Nephron progenitor cell (in vitro differentiated cells): ENCODE data around the gene GLRX5.

Experiments
- DNase-seq: peaks from one replicate; pipeline ENCODE4 v3.0.0; 2021
- H3K27ac Mint-ChIP-seq: 2 replicates; pipeline ENCODE4 v1.8.0; 2021; ENCODE audit warnings: mild to moderate bottlenecking, moderate library complexity, mixed read lengths
- H3K27me3 Mint-ChIP-seq: 2 replicates; pipeline ENCODE4 v1.8.0; 2021; ENCODE audit warnings: mild to moderate bottlenecking, low read depth, mixed read lengths; ENCODE audit not compliant: poor library complexity
- H3K36me3 Mint-ChIP-seq: 2 replicates; pipeline ENCODE4 v1.8.0; 2021; ENCODE audit warnings: low read depth, mixed read lengths
- H3K4me1 Mint-ChIP-seq: 2 replicates; pipeline ENCODE4 v1.8.0; 2021; ENCODE audit warnings: mixed read lengths
- H3K4me3 Mint-ChIP-seq: 2 replicates; pipeline ENCODE4 v1.8.0; 2021; ENCODE audit warnings: mild to moderate bottlenecking, moderate library complexity, mixed read lengths
- H3K9me3 Mint-ChIP-seq: 2 replicates; pipeline ENCODE4 v1.8.0; 2021; ENCODE audit warnings: mild to moderate bottlenecking, moderate library complexity, mixed read lengths
- TF ChIP-seq, protein P1 (sequence below): fragments of 200-600 bp; sonication (generic); IDR thresholded peaks from 2 replicates; pipeline ENCODE4 v1.5.0; 2021; ENCODE audit warnings: antibody characterized with exemption

The GLRX5 gene

GRCh38 chr14:95518045-95518751, 16.7 kb upstream of the GLRX5 start:
- Mint-ChIP-seq H3K4me3 (no peak overlapping the region), H3K27me3 (peaks cover 60% of the 10 kb centered on the region), H3K9me3 (no peaks in the 10 kb centered on the region), H3K27ac (no peak overlapping the region), H3K4me1 (peaks cover 21% of the 10 kb centered on the region), H3K36me3 (no peaks in the 10 kb centered on the region)
- DNase-seq: no peak
- TF ChIP-seq, protein P1, sequence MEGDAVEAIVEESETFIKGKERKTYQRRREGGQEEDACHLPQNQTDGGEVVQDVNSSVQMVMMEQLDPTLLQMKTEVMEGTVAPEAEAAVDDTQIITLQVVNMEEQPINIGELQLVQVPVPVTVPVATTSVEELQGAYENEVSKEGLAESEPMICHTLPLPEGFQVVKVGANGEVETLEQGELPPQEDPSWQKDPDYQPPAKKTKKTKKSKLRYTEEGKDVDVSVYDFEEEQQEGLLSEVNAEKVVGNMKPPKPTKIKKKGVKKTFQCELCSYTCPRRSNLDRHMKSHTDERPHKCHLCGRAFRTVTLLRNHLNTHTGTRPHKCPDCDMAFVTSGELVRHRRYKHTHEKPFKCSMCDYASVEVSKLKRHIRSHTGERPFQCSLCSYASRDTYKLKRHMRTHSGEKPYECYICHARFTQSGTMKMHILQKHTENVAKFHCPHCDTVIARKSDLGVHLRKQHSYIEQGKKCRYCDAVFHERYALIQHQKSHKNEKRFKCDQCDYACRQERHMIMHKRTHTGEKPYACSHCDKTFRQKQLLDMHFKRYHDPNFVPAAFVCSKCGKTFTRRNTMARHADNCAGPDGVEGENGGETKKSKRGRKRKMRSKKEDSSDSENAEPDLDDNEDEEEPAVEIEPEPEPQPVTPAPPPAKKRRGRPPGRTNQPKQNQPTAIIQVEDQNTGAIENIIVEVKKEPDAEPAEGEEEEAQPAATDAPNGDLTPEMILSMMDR: no peak

GRCh38 chr14:95519699-95520098, 15.2 kb upstream of the GLRX5 start:
- peaks cover 27% of the 10 kb centered on the region for H3K4me1 Mint-ChIP-seq
- H3K27ac Mint-ChIP-seq: no peak overlapping the region
- peaks cover 56% of the 10 kb centered on the region for H3K27me3 Mint-ChIP-seq
- H3K36me3 Mint-ChIP-seq: no peaks in the 10 kb centered on the region
- DNase-seq: no peak
- TF ChIP-seq, protein P1: no peak
- no peaks in the 10 kb centered on the region for H3K9me3 Mint-ChIP-seq
- no peak overlapping the region for H3K4me3 Mint-ChIP-seq

DNA sequence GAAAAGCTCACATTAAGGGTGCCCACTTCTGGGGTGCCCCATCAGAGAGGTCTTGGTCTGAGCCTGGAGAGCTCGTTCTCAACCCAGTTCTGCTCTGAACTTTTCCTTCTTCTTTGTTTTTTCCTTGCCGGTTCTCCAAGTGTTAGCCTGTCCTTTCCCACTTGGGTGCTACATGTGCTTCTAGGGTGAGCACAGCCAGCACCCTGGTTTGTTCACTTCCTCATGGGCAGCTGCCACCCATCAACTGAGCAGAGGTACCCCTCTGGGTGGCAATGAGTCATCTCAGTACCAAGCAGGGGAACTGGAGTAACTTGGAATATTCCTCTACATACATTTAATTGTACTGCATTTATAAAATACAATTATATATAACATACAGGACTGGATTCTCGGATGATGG, 14.5 kb upstream of the GLRX5 start:
- Mint-ChIP-seq H3K27me3 (peaks cover 53% of the 10 kb centered on the region), H3K4me3 (no peak overlapping the region), H3K27ac (no peak overlapping the region), H3K9me3 (no peaks in the 10 kb centered on the region), H3K36me3 (no peaks in the 10 kb centered on the region), H3K4me1 (peaks cover 22% of the 10 kb centered on the region)
- TF ChIP-seq, protein P1: no peak
- DNase-seq: no peak

DNA sequence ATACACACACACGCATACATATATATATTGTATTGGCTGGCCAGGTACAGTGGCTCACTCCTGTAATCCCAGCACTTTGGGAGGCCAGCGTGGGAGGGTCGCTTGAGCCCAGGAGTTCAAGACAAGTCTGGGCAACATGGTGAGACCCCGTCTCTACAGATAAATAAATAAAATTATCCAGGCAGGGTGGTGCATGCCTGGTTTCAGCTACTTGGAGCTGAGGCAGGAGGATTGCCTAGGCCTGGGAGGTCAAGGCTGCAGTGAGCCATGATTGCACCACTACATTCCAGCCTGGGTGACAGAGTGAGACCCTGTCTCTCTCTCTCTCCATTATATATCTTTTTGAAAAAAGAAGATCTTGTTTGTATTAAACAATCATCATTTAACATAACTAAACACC, 13.8 kb upstream of the GLRX5 start:
- H3K27ac Mint-ChIP-seq: no peak overlapping the region

GRCh38 chr14:95522116-95522515, 12.7 kb upstream of the GLRX5 start:
- DNase-seq: no peak
- no peak overlapping the region for H3K4me3 Mint-ChIP-seq
- TF ChIP-seq, protein P1: no peak
- H3K9me3 Mint-ChIP-seq: no peaks in the 10 kb centered on the region
- H3K4me1 Mint-ChIP-seq: peaks cover 31% of the 10 kb centered on the region
- no peak overlapping the region for H3K27ac Mint-ChIP-seq
- no peaks in the 10 kb centered on the region for H3K36me3 Mint-ChIP-seq
- H3K27me3 Mint-ChIP-seq: peaks cover 40% of the 10 kb centered on the region

More for the DNA sequence above, 13.8 kb upstream of the GLRX5 start:
- no peak for DNase-seq
- H3K4me3 Mint-ChIP-seq: no peak overlapping the region
- no peaks in the 10 kb centered on the region for H3K9me3 Mint-ChIP-seq
- H3K4me1 Mint-ChIP-seq: peaks cover 23% of the 10 kb centered on the region
- peaks cover 46% of the 10 kb centered on the region for H3K27me3 Mint-ChIP-seq
- no peaks in the 10 kb centered on the region for H3K36me3 Mint-ChIP-seq
- TF ChIP-seq, protein P1: no peak

DNA sequence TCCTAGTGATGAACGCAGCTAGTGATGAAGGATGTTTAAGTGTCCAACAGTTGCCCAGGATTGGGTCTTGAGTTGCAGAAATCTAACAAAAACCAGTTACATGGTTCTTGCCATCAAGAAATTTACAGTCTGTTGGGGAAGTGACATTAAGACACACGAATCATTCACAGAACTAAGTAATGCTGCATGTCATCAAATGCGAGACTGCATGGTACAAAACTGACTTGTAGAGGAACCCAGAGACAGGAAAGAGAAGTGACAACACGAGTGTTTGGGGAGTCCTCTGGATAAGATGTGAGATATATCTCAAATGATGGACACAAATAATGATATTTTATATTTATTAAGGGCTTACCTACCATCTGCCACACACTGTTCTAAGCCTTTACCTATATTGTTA, 12.3 kb upstream of the GLRX5 start:
- Mint-ChIP-seq H3K27ac (no peak overlapping the region), H3K36me3 (no peaks in the 10 kb centered on the region), H3K9me3 (no peaks in the 10 kb centered on the region), H3K4me3 (no peak overlapping the region), H3K4me1 (peaks cover 31% of the 10 kb centered on the region), H3K27me3 (peaks cover 36% of the 10 kb centered on the region)
- TF ChIP-seq, protein P1: no peak
- DNase-seq: no peak
